Parathyroid adenoma (tissue), 2 donors: ENCODE data around the gene SKI.

Experiments used
- H2AFZ ChIP-seq: fragments of 300-600 bp; sonication (generic); one replicate; pipeline ENCODE4 v1.7.0; 2017; ENCODE audit warnings: antibody characterized with exemption, mild to moderate bottlenecking
- H3K27ac ChIP-seq: fragments of 300-600 bp; sonication (generic); one replicate; pipeline ENCODE4 v1.7.0; 2017
- H3K27me3 ChIP-seq: fragments of 300-600 bp; sonication (generic); one replicate; pipeline ENCODE4 v1.7.0; 2017; ENCODE audit warnings: low read length; ENCODE audit not compliant: control insufficient read depth, insufficient read depth
- H3K36me3 ChIP-seq: fragments of 300-600 bp; sonication (generic); one replicate; pipeline ENCODE4 v1.7.0; 2017; ENCODE audit warnings: low read length; ENCODE audit not compliant: control insufficient read depth, insufficient read depth
- H3K4me1 ChIP-seq: fragments of 300-600 bp; sonication (generic); one replicate; pipeline ENCODE4 v1.7.0; 2017; ENCODE audit warnings: control low read depth
- H3K4me2 ChIP-seq: fragments of 300-600 bp; sonication (generic); one replicate; pipeline ENCODE4 v1.7.0; 2017; ENCODE audit warnings: low read length
- H3K4me3 ChIP-seq: fragments of 300-600 bp; sonication (generic); one replicate; pipeline ENCODE4 v1.7.0; 2017; ENCODE audit warnings: low read depth, low read length
- H3K79me2 ChIP-seq: fragments of 300-600 bp; sonication (generic); one replicate; pipeline ENCODE4 v1.7.0; 2017; ENCODE audit warnings: control low read depth
- H3K9ac ChIP-seq: fragments of 300-600 bp; sonication (generic); one replicate; pipeline ENCODE4 v1.7.0; 2017; ENCODE audit warnings: mild to moderate bottlenecking
- H3K9me3 ChIP-seq: fragments of 300-600 bp; sonication (generic); one replicate; pipeline ENCODE4 v1.7.0; 2017; ENCODE audit warnings: low read length; ENCODE audit not compliant: control insufficient read depth
- TF ChIP-seq, protein P1 (sequence below): fragments of 300-600 bp; sonication (generic); IDR thresholded peaks from one replicate; pipeline ENCODE4 v1.7.0; 2017; ENCODE audit warnings: antibody characterized with exemption, mild to moderate bottlenecking
- donor health status: primary hyperparathyroidism.

Gene SKI

DNA sequence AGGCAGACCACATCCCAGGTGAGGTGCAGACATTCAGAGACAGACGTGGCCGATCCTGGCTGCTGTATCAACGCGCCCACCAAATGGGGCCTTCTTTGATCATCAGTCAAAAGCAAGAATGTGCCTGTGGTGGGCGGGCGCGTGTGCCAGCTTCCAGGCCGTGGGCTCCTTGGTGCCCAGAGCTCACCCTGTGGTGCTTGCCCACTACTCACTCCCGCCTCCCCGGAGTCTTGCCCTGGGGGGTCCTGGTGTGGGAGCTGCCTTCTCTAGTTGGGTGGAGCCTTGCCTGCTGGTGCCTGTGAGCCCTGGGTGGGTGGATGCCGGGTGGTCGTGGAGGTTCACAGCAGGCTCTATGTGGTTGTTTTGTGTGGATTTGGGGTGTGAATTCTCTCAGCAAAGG, 70.6 kb downstream of the SKI start:
- Histone ChIP-seq H2AFZ (no peak overlapping the region), H3K27me3 (no peaks in the 10 kb centered on the region), H3K9me3 (no peaks in the 10 kb centered on the region), H3K9ac (no peak overlapping the region), H3K27ac (no peak overlapping the region), H3K36me3 (no peaks in the 10 kb centered on the region), H3K79me2 (peaks cover 13% of the 10 kb centered on the region), H3K4me3 (no peak overlapping the region), H3K4me2 (no peak overlapping the region), H3K4me1 (no peaks in the 10 kb centered on the region)
- TF ChIP-seq, protein P1, sequence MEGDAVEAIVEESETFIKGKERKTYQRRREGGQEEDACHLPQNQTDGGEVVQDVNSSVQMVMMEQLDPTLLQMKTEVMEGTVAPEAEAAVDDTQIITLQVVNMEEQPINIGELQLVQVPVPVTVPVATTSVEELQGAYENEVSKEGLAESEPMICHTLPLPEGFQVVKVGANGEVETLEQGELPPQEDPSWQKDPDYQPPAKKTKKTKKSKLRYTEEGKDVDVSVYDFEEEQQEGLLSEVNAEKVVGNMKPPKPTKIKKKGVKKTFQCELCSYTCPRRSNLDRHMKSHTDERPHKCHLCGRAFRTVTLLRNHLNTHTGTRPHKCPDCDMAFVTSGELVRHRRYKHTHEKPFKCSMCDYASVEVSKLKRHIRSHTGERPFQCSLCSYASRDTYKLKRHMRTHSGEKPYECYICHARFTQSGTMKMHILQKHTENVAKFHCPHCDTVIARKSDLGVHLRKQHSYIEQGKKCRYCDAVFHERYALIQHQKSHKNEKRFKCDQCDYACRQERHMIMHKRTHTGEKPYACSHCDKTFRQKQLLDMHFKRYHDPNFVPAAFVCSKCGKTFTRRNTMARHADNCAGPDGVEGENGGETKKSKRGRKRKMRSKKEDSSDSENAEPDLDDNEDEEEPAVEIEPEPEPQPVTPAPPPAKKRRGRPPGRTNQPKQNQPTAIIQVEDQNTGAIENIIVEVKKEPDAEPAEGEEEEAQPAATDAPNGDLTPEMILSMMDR = no peak

DNA sequence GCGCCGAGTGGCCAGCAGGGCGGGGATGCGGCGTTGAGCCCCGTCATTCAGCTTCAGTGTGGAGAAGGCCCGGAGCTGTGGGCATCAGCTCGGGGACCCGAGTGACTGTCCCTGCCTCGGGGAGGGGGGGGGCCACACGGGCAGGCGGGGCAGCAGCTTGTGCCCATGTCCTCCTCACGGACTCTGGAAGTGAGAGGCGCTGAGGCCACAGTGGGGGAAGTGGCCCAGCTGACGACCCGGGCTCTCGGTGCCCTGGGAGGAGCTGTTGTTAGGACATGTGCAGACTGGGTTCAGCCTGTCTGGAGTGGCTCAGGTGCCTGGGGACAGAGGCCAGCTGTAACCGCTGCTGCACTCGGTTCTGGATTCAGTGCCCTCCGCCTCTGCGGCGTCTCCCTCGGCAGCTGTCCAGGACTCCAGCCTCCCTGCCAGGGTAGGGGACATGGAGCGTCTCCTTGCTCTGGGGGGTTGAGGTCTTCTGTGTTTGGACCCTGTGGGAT, 71.1 kb downstream of the SKI start:
- TF ChIP-seq, protein P1 = no peak
- H3K27ac ChIP-seq = no peak overlapping the region
- no peaks in the 10 kb centered on the region for H3K4me1 ChIP-seq

DNA sequence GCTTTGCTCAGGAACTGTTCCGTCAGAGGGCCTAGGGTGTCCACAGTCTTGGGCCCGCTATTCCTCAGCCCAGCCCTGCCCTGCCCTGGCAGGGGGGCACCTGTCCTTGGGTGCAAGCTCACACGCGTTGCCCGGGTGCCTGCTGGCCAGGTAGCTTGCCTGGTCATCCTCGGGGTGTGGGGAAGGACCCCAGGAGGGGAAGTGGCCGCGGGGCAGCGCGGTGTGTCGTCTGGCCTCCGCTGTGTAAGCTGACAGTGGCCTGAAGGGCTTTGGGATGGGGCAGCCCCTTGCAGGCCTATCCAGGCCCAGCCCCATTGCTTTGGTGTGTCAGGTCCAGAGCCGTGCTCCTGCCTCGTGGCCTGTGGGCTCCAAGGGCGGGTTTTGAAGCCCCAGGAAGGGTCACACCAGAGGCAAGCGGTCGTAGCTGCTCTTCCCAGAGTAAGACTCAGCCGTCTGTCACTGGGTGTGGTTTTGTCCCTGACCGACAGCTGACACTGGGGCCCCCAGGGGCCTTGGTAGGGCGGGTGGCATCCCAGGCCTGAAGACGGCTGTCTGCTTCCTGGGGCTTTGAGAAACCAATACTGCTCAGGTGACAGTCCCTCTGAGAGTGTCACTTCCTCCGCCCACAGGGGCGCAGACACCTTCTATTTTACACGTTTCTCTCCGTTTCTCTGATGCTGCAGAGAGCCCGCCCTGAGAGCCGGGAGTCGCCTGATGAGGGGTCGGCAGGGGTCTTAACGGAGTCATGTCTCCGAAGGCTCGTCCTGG, 72.1 kb downstream of the SKI start:
- Histone ChIP-seq H3K9me3 (no peaks in the 10 kb centered on the region), H3K4me2 (peak overlapping the region; percentile 2), H3K27me3 (no peaks in the 10 kb centered on the region), H3K79me2 (peaks cover 7% of the 10 kb centered on the region), H2AFZ (no peak overlapping the region), H3K9ac (no peak overlapping the region), H3K36me3 (no peaks in the 10 kb centered on the region), H3K27ac (peak overlapping the region; percentile 66), H3K4me1 (no peaks in the 10 kb centered on the region), H3K4me3 (no peak overlapping the region)
- TF ChIP-seq, protein P1 = no peak

More for the DNA sequence above, 71.1 kb downstream of the SKI start:
- Histone ChIP-seq H3K4me3 (no peak overlapping the region), H3K36me3 (no peaks in the 10 kb centered on the region), H3K4me2 (no peak overlapping the region), H3K9me3 (no peaks in the 10 kb centered on the region), H3K9ac (no peak overlapping the region), H2AFZ (no peak overlapping the region), H3K79me2 (peaks cover 11% of the 10 kb centered on the region), H3K27me3 (no peaks in the 10 kb centered on the region)

DNA sequence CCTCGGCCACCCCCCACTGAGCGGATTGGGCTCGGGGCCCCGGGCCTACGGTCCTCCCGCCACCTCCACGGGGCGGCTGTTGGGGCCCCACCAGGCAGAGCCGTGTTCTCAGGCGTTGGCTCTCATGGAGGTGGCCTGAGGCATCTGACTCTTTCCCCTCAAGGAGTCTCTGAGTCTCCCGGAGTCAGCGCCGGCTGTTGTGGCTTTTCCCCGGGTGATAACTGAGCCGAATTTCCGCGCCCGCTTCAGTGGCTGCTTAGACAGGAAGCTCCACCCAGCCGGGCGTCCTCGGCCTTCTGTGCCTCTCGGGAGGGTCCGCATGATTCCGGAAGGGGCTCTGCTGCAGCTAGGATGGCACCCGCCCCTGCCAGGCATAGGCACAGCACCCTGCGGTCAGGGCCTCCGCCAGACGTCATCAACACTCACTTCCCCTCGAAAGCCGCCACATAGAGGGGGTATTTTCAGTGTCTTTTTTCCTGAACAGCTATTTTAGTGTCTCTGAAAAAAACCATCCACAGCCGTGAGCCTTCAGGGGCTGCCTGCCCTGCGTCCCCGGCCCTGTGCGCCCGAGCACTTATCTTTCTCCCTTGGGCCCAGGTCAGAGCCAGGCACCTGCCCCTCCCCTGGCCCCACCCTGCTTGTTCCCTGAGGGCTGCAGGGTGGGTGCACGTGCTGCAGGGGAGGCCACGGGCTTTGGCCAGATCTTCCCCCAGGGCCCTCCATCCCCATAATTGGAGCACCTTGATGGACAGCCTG, 72.9 kb downstream of the SKI start:
- Histone ChIP-seq H2AFZ (no peak overlapping the region), H3K36me3 (no peaks in the 10 kb centered on the region), H3K4me1 (no peaks in the 10 kb centered on the region), H3K9ac (no peak overlapping the region), H3K4me2 (peak overlapping the region; percentile 2), H3K27ac (peak overlapping the region; percentile 66), H3K4me3 (no peak overlapping the region), H3K9me3 (no peaks in the 10 kb centered on the region), H3K27me3 (no peaks in the 10 kb centered on the region), H3K79me2 (peaks cover 7% of the 10 kb centered on the region)
- TF ChIP-seq, protein P1 = no peak
